OCI-LY1 (cell line): ENCODE measurements around the gene LRMDA.

Experiments used
- CTCF ChIP-seq: fragments of 200-600 bp; sonication (generic), shearing (Covaris generic); IDR thresholded peaks from 2 replicates; pipeline ENCODE4 v1.5.1; 2017; ENCODE audit warnings: mild to moderate bottlenecking, antibody characterized with exemption, low read length, moderate library complexity, mixed read lengths
- EZH2 ChIP-seq: fragments of 200-600 bp; sonication (generic), shearing (Covaris generic); IDR thresholded peaks from 2 replicates; pipeline ENCODE4 v1.8.0; 2017; ENCODE audit warnings: borderline replicate concordance, mixed run types, mild to moderate bottlenecking, antibody characterized with exemption, low read length, moderate library complexity, mixed read lengths

- TF ChIP-seq CTCF (no peak), EZH2 (no peak)
These were observed 837.5 kb downstream of the LRMDA start for GRCh38 chr10:76268954-76269353.
